H1 (cell line): ENCODE results near the gene CD44.

ENCODE experiments used
- ASH2L ChIP-seq: fragments of 200-600, 300-600 bp; sonication (generic); IDR thresholded peaks from one replicate; pipeline ENCODE4 v1.7.1; 2017; ENCODE audit warnings: low read length
- CBX8 ChIP-seq: fragments of 300-800, 300-1000 bp; sonication (generic); IDR thresholded peaks from 2 replicates; pipeline ENCODE4 v1.7.1; 2016; ENCODE audit warnings: low read depth, low read length, borderline replicate concordance
- CHD1 ChIP-seq: IDR thresholded peaks from 2 replicates; pipeline ENCODE4 v1.6.1; 2012; ENCODE audit warnings: low read depth, low read length, improper control_type of control experiment
- CTCF ChIP-seq, 3 experiments: IDR thresholded peaks; 1 replicate in 2 of 3; 2 replicates in 1 of 3; pipeline versions ENCODE4 v1.5.1 to v1.6.1; 2011; ENCODE audit warnings: low read length in 3 of 3, mild to moderate bottlenecking in 3 of 3, inconsistent platforms in 2 of 3, low read depth in 1 of 3, moderate library complexity in 1 of 3; ENCODE audit not compliant: insufficient read depth in 1 of 3; ENCODE audit errors: control extremely low read depth in 1 of 3
- HDAC2 ChIP-seq, 2 experiments: fragments of 300-600 bp in 1 of 2; sonication (generic) in 1 of 2; IDR thresholded peaks; 2 replicates each; pipeline ENCODE4 v1.6.1; 2011 to 2012; ENCODE audit warnings: low read depth in 2 of 2, low read length in 2 of 2, mild to moderate bottlenecking in 2 of 2, moderate library complexity in 2 of 2, borderline replicate concordance in 1 of 2, inconsistent platforms in 1 of 2
- POLR2A ChIP-seq, 2 experiments: IDR thresholded peaks; 1 replicate in 1 of 2; 2 replicates in 1 of 2; pipeline ENCODE4 v1.6.1; 2011; ENCODE audit warnings: low read depth in 2 of 2, low read length in 2 of 2, mild to moderate bottlenecking in 2 of 2; ENCODE audit errors: control extremely low read depth in 1 of 2
- RFX5 ChIP-seq: IDR thresholded peaks from 2 replicates; pipeline ENCODE4 v1.6.1; 2011; ENCODE audit warnings: low read depth, low read length, improper control_type of control experiment, borderline replicate concordance
- YY1 ChIP-seq: IDR thresholded peaks from 2 replicates; pipeline ENCODE4 v1.6.1; 2011; ENCODE audit warnings: low read depth, mild to moderate bottlenecking, low read length
- ZNF274 ChIP-seq: IDR thresholded peaks from 2 replicates; pipeline ENCODE4 v1.7.0; 2012; ENCODE audit warnings: low read length, borderline replicate concordance; ENCODE audit errors: extremely low read depth
- TF ChIP-seq, protein P1 (sequence below): IDR thresholded peaks from 2 replicates; pipeline ENCODE4 v1.6.1; 2011; ENCODE audit warnings: low read depth, mild to moderate bottlenecking, low read length; ENCODE audit not compliant: insufficient read depth

DNA sequence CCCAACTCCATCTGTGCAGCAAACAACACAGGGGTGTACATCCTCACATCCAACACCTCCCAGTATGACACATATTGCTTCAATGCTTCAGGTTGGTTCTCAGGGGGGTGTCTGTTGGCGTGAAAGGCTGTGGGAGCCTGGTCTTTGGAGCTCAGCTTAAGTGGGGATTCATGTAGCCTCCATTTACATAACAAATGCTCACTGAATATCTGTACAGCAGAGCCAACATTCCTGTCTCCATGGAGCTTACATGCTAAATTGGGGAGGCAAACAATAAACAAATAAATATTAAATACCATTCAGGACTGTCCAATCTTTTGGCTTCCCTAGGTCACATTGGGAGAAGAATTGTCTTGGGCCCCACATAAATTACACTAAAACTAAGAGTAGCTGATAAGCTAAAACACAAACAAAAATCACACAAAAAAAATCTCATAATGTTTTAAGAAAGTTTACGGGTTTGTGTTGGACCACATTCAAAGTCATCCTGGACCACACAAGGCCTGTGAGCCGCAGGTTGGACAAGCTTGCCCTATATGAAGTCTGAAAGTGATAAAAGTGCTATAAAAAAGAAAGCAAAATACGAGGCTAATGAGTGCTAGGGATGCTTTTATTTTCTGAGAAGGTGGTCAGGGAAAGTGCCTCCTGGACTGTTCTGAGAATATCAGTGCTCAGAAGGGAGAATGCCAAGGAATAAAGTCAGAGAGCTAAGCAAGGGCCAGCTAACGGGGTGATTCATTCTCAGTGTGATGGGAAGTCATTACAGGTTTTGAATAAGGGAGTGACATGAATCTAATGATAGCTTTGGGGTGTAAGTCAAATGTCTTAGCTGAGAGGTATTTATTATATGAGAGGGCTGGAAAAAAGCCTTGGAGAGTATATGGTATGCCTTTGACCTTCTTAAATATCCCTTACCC, 41.6 kb downstream of the CD44 start:
- TF ChIP-seq CTCF (IDR thresholded peaks at IDR 0.05; ENCODE audit: control extremely low read depth in 1 of 3, insufficient read depth in 1 of 3, low read depth in 1 of 3, low read length in 3 of 3), result no peak
- TF ChIP-seq POLR2A (IDR thresholded peaks at IDR 0.05; ENCODE audit: control extremely low read depth in 1 of 2, low read depth in 2 of 2, low read length in 2 of 2), result no peak
- no peak for TF ChIP-seq CBX8
- no peak for TF ChIP-seq CHD1
- no peak for TF ChIP-seq RFX5
- TF ChIP-seq, protein P1, sequence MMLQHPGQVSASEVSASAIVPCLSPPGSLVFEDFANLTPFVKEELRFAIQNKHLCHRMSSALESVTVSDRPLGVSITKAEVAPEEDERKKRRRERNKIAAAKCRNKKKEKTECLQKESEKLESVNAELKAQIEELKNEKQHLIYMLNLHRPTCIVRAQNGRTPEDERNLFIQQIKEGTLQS, result no peak
- TF ChIP-seq YY1, result no peak
- no peak for TF ChIP-seq ASH2L
- no peak for TF ChIP-seq HDAC2 (IDR thresholded peaks at IDR 0.05; ENCODE audit: borderline replicate concordance in 1 of 2, low read depth in 2 of 2, low read length in 2 of 2)
- no peak for TF ChIP-seq ZNF274
